NCI-H82 treated with DMSO at 0.1 percent for 48 hours (cell line): ENCODE measurements around the gene TRIM45.
"Not testable (repeated sequence)": the region's sequence is repeated elsewhere in the genome, so short reads cannot be mapped to it uniquely, and the experiment has no call there.

Experiments used
- DNase-seq: peaks from one replicate; lab custom pipeline; 2025; ENCODE audit not compliant: unreplicated experiment; lab: John Stamatoyannopoulos, UW

Gene TRIM45, protein sequence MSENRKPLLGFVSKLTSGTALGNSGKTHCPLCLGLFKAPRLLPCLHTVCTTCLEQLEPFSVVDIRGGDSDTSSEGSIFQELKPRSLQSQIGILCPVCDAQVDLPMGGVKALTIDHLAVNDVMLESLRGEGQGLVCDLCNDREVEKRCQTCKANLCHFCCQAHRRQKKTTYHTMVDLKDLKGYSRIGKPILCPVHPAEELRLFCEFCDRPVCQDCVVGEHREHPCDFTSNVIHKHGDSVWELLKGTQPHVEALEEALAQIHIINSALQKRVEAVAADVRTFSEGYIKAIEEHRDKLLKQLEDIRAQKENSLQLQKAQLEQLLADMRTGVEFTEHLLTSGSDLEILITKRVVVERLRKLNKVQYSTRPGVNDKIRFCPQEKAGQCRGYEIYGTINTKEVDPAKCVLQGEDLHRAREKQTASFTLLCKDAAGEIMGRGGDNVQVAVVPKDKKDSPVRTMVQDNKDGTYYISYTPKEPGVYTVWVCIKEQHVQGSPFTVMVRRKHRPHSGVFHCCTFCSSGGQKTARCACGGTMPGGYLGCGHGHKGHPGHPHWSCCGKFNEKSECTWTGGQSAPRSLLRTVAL

DNA sequence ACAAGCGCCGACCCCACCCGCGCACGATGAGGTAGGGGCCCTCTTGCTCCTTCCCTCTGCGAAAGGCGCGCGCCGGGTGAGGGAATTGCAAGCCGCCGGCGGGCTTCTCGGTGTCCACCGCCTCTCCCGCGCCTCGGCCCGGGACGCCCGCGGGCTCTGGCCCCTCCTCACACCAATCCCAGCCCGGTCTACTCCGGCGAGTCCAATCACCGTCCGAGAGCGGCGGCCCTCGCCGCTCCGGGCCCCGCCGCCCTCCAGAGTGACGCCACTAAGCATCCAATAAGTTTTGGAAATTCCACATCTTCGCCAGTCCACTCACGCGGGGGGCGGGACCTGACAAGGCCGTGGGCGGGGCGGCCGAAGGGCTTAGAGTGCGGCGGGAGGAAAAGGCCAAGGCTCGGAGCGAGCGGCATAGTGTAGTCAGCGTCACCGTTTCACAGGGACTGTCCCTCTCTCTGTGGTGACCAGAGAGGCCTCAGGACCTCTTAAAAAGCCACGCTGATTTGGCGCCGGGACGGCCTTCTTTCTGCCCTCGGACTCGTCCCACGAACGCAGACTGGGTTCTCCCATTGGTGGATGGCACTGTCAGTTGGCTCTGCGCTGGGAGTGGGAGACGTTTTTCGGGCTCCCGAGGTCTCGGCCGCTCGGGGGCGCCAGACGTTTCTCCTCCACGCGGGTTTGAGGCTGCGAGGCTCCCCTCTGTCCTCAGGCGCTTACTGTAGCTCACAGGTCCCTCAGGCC, at the start of gene TRIM45:
TSS of gene TRIM45 (minus strand) at position 161 of the 741 bp plus-strand sequence. CDS start 548 bp downstream, outside the sequence.
- DNase-seq: peak; percentile 96

DNA sequence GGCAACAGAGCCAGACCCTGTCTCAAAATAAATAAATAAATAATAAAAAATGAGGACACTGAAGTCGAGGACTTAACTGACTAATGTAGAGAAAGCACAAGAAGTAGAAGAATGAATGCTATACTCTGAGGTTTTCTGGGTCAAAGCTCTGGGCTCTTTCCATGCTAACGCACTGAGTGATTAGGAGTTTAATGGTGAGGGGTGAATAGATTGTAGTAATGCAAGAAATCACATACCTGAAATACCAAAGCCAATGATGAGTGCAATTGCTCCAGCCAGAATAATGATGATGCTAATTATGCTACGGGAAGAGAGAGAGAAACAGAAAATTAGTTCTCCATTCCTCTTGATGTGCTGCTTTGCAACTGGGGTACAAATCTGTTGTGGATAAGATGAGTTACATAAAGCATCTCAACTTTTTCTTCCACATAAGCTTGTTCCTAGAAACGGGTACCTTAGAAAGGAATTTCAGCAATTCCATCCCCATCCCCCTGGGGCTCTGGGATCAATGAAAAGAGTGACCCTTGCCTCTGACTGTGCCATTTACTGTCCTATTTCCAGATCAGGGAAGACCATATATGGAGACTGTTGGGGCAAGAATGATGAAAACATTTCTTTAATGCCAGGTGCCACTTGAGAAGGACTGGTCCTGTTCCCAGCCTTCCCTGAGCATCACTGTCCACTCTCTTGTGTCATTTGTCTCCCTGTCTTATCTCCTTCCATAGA, 48.5 kb upstream of the TRIM45 start:
- DNase-seq: no peak

DNA sequence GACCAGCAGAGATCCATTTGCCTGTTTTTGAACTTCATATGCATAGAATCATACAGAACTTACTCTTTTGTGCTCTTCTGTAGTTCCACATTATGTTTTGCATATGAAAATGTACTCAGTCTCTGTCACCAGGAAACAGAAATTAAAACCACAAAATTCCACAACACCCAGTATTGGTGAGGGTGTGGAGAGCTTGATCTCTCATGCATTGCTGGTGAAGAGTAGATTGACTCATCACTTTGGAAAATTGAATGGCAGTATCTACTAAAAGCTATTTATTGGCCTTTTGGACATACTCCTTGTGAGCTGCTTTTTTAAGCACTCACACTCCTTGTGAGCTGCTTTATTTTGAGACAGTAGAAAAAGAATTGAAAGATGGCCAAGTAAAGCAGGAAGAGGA, 45.9 kb upstream of the TRIM45 start:
- no peak for DNase-seq

DNA sequence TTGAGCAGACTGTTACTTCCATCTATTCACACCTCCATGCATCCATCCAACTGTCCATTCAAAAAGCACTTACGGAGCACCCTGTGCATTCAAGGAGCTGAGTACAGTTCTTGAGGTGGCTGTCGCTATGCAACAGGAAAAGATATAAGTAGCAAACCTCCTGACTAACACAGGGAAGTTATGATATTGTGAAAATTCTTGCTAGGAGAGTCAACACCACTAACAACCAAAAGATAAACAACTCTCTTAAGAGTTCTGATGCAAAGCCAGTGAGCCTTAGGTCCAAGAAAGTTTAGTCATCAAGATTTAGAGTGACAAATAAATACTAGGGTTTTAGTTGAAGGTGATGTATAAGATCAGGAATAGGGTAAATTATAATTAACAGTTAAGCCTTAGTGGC, 44.5 kb upstream of the TRIM45 start:
- DNase-seq: no peak

DNA sequence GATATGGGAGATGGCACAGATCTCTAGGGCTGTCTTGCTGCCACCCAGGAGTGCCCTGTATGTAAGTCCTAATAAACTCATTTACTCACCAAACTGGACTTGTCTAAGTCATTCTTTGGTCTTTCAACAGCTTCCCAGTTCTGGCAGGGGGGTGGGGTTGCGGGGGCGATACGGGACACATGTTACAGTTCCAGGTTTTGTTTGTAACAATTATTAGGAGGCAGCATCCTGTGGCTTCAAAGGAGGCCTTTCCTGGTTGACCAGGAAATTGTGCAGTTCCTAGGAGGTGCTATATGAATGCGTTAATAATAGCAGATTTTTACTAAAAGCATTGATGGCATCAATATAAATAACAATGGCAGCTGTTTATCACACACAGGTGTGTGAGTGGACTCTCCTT, 42.7 kb upstream of the TRIM45 start:
- DNase-seq: no peak

DNA sequence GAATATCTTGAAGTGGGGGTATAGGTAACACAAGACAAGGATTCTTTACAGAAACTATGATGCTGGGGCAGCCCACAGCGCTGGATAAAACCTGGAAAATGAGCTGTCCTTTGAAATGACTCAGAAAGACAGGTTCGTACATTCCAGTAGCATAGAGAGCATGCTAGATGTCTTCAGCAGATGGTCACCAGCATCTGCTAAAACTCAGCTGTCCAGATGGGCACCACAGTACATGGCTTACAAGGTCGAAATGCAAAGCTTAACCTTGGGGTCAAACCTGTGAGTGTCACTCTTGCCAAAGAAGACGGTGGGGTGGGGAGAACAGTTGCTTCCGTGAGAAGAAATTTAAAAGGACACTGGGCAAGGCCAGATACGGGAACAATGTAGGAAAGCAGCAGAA, 41.3 kb upstream of the TRIM45 start:
- peak; percentile 85 for DNase-seq

DNA sequence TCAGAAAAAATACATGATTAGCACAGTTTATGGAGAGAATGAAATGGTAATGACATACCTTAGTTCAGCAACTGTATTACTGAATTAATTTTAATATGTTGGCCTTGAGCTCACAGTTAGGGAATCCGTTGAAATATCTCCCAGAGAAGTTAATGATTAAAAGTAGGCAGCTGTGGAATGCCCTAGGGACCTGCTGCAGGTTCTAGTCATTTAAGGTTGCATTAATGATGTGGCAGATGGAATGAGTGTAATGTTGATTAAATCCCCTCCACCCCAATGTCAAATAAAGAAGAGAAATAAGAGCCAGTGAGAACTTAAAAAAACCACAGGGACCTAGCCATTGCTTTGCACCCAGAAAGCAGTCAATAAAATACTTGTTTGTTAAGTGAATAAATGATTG, 40.3 kb upstream of the TRIM45 start:
- peak; percentile 86 for DNase-seq

DNA sequence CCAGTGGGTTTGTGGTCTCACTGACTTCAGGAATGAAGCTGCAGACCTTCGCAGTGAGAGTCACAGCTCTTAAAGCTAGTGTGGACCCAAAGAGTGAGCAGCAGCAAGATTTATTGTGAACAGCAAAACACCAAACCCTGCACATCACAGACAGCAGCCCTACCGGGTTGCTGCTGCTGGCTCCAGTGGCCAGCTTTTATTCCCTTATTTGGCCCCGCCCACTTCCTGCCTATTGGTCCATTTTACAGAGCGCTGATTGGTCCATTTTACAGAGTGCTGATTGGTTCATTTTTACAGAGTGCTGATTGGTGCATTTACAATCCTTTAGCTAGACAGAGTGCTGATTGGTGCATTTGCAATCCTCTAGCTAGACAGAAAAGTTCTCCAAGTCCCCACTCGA, 29.8 kb upstream of the TRIM45 start:
- not testable (repeated sequence) for DNase-seq

DNA sequence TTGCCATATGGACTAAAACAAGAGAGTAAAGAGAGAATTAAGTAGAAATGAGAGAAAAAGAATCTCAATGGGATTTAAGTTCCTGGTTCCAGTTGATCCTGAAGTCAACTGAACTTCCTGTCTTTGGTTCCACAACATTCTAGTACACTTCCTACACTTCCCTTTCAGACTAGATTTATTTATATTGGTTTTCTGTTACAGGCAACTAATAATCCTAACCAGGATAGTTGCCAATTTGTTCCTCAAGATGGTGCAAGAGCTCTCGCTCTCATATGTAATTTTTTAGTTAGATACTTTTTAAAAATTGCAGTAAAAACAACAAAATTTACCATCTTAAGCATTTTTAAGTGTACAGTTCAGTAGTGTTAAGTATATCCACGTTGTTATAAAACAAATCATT, 28.8 kb upstream of the TRIM45 start:
- no peak for DNase-seq

DNA sequence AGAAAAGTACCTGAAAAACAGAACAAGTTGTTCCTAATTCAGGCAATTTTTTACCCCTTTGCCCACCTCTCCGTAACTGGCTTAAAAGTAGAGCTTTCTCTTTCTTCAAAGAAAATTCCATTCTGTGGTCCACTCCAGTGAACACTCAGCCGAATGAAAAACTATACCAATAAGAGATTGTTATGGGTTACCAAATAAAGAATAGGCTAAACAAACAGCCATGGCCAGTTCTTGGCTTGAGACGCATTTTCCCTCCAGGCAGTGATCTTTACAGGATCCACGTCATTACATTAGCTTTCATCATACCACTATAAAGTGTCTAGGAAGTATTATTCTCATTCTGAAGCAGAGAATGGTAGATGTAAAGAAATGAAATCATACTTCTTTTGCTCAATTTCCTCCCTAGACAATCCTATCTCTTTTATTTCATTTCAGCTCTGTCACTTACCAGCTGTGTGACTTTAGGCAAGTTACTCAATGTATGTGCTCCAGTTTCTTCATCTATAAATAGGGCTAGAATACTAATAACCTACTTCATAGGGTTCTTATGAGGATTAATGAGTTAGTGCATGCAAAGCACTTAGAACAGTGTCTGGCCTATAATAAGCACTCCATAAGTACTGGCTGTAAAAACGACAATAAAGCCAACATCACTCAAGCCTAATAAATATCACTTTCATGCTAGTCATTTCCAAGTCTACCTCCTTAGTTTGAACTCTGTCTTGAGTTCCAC, 26.5 kb upstream of the TRIM45 start:
- no peak for DNase-seq

DNA sequence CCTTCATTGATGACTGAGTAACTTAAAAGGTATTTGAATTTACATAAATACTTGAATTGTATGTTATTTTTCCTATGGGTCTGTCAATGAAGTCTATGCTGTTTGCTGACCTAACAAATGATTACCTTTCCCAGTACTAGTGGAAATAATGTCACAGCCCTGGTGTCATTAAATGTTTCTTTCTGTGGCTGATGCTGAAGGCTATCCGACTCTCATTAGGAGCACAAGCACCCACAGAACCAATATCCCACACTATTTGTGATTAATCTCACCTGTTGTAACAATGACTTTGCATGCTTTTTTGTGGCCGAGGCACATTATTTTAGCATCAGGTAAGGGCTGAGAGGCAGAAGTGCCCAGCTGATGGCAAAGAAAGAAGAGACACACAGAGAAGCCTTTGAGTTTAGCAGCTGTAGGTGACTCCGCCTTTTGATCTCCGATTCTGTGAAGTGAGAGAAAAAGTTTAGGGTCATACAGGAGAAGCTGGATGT, 25.8 kb upstream of the TRIM45 start:
- DNase-seq: no peak

DNA sequence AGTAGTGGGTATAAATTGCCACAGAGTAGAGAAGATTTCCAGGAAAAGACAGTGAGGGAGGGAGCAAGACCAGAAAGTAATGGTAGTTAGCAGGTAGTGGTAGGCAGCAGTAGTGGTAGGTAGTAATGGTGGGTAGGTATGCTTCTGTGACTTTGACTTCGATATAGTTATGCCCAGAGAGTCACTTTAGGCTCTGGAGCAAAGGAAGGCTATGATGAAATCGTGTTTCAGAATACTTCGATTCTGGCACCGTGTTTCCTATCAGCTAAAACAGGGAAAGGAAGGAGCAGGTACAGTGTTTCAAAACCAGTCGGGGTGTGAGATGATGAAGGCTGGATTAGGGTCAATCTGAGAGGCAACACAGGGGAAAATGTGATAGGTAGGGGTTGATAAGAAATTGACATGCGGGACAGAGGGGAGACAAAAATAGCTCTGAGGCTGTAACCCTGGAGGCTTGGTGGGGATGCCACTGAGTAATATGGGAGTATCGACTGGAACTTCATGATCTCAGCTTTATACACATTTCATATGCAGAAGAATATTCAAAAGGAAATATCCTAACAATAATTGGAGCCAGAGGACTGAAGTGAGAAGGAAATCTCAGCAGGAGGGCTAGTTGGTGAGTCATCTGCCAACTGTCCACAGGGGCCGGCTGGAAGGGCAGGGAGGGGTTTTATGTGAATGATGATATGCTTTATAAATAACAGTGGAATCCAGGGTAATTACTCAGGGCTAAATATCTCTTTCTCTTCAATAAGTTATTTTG, 25.2 kb upstream of the TRIM45 start:
- no peak for DNase-seq

DNA sequence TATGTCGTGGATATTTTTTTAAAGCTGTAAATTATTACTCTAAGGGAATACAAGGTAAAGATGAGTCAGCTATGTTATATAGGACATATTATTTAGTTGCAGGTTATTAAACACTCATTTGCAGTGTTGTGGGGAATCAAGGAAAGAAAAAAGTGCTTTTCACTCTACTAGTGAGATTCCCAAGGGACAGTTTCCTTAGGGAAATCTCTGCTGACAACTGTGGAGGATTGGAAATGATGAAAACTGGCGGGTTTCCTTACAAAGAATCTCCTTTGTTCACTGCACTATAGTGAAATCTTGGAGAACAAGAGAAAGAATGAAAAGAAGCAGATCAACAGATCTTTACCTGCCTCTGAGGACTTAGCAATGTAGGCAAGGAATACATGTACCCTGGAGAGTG, 24.5 kb upstream of the TRIM45 start:
- no peak for DNase-seq

DNA sequence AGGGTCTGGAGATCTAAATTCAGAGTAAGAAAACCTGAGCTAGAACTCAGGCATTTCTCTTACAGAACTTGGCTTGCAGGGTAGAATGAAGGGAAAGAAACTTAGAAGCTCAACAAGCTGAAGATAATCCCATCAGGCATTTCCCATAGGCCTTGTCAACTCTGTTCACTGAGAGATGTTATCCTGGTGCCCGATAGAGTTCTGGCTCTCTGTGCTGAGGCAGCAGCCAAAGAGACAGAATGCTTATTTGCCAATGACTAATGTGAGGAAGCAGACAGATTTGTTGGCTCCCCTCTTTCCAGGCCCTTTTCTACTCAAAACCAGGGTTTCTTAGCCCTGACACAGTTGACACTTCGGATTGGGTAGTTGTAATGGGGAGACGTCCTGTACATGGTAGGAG, 22.3 kb upstream of the TRIM45 start:
- DNase-seq: no peak

DNA sequence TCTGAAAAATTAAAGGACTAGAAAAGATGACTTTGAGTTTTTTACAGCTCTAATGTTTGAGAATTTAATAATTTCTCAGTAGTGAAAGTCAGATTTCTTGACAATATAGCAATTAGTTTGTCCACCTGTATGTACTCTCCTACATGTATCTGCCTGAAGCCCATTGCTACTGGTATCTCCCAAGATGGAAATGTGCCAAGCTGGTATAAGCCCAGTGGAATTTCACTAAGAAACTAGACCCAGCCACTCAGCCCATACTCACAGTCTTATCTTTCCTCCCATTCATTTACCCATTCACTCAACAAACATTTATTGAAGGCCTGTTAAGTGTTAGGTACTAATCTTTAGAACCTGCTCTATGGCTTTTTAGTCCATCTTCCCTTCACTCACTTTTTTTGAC, 21.6 kb upstream of the TRIM45 start:
- no peak for DNase-seq

DNA sequence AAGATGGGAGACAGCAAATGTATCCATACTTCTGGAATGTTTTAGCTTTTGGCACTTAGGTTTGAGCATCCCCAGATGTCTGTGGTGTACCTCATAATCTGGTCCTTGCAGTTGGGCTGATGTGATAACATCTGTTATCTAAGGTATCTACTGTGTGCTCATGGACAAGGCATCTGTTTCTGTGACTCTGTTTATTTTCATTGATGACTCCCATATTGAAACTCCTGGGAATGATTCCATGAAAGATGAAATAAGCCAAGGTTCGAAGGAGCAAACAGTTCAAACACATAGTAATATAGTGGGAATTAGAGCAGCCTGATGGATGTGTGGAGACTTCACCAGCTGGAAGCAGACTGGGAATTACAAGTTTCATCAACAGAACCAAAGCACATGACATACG, 20.7 kb upstream of the TRIM45 start:
- no peak for DNase-seq

DNA sequence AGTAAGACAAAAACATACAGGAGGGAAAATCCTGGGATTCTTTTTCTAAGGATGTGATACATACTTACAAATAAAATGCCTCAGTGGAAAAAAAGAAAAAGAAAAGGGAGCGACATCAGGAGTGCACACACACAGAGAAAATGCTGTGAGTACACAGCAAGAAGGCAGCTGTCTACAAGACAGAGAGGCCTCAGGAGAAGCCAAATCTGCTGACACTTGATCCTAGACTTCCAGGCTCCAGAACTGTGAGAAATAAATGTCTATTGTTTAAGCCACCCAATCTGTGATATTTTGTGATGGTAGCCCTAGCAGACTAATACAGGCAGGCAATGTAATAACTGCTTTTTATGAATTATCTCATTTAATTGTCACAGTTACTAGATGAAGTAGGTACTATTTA, 17.0 kb upstream of the TRIM45 start:
- DNase-seq: no peak

DNA sequence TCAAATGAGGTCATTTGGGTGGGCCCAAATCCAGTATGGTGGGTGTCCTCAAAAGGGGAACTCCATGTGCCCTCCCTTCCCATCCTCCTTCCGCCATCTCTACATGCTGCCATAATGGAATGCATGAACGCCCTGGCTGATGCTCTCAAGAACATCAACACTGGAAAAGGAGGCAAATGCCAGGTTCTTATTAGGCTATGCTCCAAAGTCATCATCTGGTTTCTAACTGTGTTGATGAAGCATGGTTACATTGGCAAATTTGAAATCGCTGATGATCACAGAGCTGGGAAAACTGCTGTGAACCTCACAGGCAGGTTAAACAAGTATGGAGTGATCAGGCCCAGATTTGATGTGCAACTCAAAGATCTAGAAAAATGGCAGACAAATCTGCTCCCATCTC, 16.6 kb upstream of the TRIM45 start:
- no peak for DNase-seq

DNA sequence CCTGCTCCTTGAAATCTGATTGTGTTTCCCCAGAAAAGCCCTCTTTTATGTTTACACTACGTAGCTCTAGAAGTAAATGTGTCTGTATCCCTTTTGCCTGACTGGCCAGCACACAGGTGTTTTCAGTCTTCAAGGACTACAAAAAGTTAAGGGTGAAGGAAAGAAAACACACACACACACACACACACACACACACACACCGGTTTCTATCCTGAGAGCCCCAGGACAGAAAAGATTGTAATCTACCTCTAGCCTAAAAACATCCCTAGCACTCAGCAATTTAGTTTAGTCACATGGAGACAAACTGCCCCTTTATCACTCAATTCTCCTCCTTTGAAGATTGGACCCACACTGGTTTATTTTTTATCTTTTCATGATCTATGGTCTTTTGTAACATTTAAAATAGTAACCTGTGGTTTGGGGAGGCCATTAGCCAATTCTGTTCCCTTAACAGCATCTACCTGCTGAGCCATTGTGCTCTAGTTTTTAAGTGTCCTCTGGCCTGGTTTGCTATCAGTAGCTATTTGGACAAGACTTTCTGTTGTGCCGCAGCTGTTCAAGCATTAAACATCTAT, 15.8 kb upstream of the TRIM45 start:
- no peak for DNase-seq

DNA sequence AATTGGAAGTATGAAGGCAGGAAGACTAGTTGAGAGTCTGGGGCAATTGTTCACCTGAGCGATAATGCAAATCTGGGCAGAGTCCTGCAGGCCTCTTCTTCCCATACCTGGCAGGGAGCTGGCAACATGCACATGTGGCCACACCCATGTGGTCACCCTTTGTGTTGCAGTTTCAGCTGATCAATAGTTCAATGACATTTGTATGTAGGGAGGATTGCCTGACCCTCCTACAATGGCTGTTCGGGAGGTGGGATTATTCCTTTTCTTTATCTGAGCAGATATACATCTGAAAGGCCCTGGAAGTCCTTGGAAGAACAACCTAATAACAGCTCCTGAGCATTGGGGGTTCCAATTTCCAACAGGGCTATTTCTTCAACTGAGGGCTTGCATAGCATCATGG, 15.2 kb upstream of the TRIM45 start:
- DNase-seq: no peak
